ENCODE measurements around the gene DCAF4.

DNA sequence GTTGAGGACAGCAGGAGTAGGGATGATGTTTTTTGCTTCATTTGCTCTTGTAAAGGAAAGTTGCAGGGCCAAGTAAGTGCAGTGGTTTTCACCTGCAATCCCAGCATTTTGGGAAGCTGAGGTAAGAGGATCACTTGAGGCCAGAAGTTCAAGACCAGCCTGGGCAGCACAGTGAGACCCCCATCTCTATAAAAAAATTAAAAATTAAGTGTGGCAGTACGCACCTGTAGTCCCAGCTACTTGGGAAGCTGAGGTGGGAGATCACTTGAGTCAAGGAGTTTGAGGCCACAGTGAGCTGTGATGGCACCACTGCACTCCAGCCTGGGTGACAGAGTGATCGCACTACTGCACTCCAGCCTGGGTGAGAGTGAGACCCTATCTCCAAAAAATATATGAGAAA, 43.2 kb upstream of the DCAF4 start:
- TF ChIP-seq, protein P1, sequence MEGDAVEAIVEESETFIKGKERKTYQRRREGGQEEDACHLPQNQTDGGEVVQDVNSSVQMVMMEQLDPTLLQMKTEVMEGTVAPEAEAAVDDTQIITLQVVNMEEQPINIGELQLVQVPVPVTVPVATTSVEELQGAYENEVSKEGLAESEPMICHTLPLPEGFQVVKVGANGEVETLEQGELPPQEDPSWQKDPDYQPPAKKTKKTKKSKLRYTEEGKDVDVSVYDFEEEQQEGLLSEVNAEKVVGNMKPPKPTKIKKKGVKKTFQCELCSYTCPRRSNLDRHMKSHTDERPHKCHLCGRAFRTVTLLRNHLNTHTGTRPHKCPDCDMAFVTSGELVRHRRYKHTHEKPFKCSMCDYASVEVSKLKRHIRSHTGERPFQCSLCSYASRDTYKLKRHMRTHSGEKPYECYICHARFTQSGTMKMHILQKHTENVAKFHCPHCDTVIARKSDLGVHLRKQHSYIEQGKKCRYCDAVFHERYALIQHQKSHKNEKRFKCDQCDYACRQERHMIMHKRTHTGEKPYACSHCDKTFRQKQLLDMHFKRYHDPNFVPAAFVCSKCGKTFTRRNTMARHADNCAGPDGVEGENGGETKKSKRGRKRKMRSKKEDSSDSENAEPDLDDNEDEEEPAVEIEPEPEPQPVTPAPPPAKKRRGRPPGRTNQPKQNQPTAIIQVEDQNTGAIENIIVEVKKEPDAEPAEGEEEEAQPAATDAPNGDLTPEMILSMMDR (conservative IDR thresholded peaks at IDR 0.05), result no peak
- no peak for TF ChIP-seq ZFX (IDR thresholded peaks at IDR 0.05)
